ENCODE measurements around the gene TMPRSS11D. TPM values are rescaled to one million over a fixed set of nuclear protein-coding genes. Genes with fewer than 3 reads are reported as not detected.

Gene TMPRSS11D
- total and polyA plus RNA-seq, 2 experiments from 2014 or later, result not detected

DNA sequence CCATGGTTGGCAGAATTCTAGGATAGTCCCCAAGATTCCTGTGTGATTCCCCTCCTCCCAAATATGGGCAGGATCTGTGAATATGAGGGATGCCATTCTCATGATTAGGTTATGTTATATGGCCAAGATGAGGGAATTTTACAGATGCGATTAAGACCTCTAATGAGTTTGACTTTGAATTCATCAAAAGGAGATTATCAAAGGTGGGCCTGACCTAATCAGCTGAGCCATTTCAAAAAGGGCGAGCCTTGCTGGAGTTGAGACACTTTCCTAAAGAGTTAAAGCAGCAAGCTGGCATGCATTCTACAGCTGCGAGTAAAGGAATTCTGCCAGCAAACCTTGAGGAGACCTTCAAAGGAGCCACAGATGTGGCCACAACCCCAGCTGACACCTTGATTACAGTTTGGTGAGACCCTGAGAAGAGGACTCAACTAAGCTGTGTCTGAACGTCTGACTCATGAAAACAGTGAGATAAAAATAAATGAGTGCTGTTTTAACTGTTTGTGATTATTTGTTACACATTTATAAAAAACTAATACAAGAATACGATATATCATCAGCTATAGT is 31.7 kb upstream of the TMPRSS11D start:
- in situ Hi-C loops (cut with MboI), result no loop called here
- 57 to 58% methylated on average over 5 of the region's 5 CpGs for WGBS, 2 experiments (ENCODE audit: low coverage in 1 of 2, low lambda C conversion rate in 2 of 2, missing lambda C conversion rate in 2 of 2)
- H3F3A ChIP-seq (ENCODE audit: insufficient read depth), result no peaks in the 10 kb centered on the region

DNA sequence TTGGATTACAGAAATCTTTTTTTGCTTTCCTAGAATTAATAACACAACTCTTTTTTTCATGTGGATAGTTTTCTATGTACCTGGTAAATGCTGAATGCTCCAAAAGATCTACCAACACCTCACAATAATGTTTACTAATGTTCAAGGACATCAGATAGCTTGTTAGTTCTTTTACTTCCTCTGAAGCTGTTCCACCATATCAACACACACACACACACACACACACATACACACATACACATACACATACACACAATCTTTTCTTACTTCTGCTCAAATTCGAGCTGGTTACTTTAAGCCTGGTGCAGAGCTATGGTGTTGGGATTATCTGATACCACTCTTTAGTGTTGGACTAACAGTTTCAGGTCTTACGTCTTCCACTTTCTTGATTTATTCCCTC is 28.3 kb upstream of the TMPRSS11D start:
- Histone ChIP-seq H3K9me3 (ENCODE audit: low read depth) (no peaks in the 10 kb centered on the region), H3F3A (ENCODE audit: insufficient read depth) (no peaks in the 10 kb centered on the region), H3K79me2 (ENCODE audit: insufficient read depth) (no peaks in the 10 kb centered on the region), H3K4me2 (ENCODE audit: unreplicated experiment) (no peak overlapping the region), H3K27ac (no peak overlapping the region), H3K4me3 (no peak overlapping the region), H3K9ac (no peak overlapping the region), H3K27me3 (replicated peaks; ENCODE audit: insufficient read depth) (no peaks in the 10 kb centered on the region), H3K9me2 (ENCODE audit: insufficient read depth) (no peaks in the 10 kb centered on the region), H3K4me1 (ENCODE audit: insufficient read depth) (peaks cover 5% of the 10 kb centered on the region; the same call in 1 of the 2 replicates), H4K20me1 (ENCODE audit: insufficient read depth) (no peaks in the 10 kb centered on the region), H2AFZ (no peak overlapping the region), H3K36me3 (ENCODE audit: low read depth) (no peaks in the 10 kb centered on the region)
- DNase-seq, result no peak
- WGBS, 2 experiments (ENCODE audit: low coverage in 1 of 2, low lambda C conversion rate in 2 of 2, missing lambda C conversion rate in 2 of 2), result 82 to 88% methylated on average over 2 of the region's 2 CpGs
- TF ChIP-seq EZH2 (IDR thresholded peaks at IDR 0.05; ENCODE audit: insufficient read depth, poor library complexity, severe bottlenecking), result no peak
- TF ChIP-seq EZH2phosphoT487 (IDR thresholded peaks at IDR 0.05; ENCODE audit: insufficient read depth, low read depth), result no peak
- in situ Hi-C loops (cut with MboI), result no loop called here

More for the DNA sequence above, 31.7 kb upstream of the TMPRSS11D start:
- Histone ChIP-seq H3K36me3 (ENCODE audit: low read depth) (no peaks in the 10 kb centered on the region), H3K9me2 (ENCODE audit: insufficient read depth) (no peaks in the 10 kb centered on the region), H3K4me2 (ENCODE audit: unreplicated experiment) (no peak overlapping the region), H3K27ac (no peak overlapping the region), H3K4me1 (ENCODE audit: insufficient read depth) (no peaks in the 10 kb centered on the region), H3K4me3 (no peak overlapping the region), H2AFZ (no peak overlapping the region), H3K27me3 (replicated peaks; ENCODE audit: insufficient read depth) (no peaks in the 10 kb centered on the region), H3K79me2 (ENCODE audit: insufficient read depth) (no peaks in the 10 kb centered on the region), H3K9me3 (ENCODE audit: low read depth) (no peaks in the 10 kb centered on the region), H4K20me1 (ENCODE audit: insufficient read depth) (no peaks in the 10 kb centered on the region), H3K9ac (no peak overlapping the region)
- no peak for DNase-seq
- TF ChIP-seq EZH2phosphoT487 (IDR thresholded peaks at IDR 0.05; ENCODE audit: insufficient read depth, low read depth), result no peak
- no peak for TF ChIP-seq EZH2 (IDR thresholded peaks at IDR 0.05; ENCODE audit: insufficient read depth, poor library complexity, severe bottlenecking)

DNA sequence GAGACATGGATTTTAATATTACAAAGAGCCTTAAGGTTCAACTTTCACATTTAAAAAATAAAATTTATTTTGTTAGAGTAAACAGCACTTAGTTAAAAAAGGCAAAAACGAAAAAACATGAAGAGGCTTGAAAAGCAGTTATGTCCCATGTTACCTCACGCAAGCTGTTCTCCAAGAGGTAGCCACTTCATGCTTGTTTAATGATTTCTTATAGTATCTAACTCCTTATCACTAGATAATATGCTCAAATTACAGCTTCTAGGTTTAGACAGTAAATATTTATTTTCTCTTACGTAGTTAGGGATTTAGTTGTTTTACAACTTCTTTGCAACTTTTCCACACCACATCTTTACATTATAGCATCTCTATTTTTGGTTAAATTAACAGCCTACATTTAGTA is 27.8 kb upstream of the TMPRSS11D start:
- Histone ChIP-seq H3K27ac (no peak overlapping the region), H3K79me2 (ENCODE audit: insufficient read depth) (no peaks in the 10 kb centered on the region), H3K9ac (no peak overlapping the region), H3F3A (ENCODE audit: insufficient read depth) (no peaks in the 10 kb centered on the region), H3K9me3 (ENCODE audit: low read depth) (no peaks in the 10 kb centered on the region), H3K4me1 (ENCODE audit: insufficient read depth) (peaks cover 5% of the 10 kb centered on the region; the same call in 1 of the 2 replicates), H3K4me2 (ENCODE audit: unreplicated experiment) (no peak overlapping the region), H3K27me3 (replicated peaks; ENCODE audit: insufficient read depth) (no peaks in the 10 kb centered on the region), H3K9me2 (ENCODE audit: insufficient read depth) (no peaks in the 10 kb centered on the region), H3K4me3 (no peak overlapping the region), H2AFZ (0 out of 2 replicates have a peak overlapping the region, but pooled peaks have one; percentile 34), H3K36me3 (ENCODE audit: low read depth) (no peaks in the 10 kb centered on the region), H4K20me1 (ENCODE audit: insufficient read depth) (no peaks in the 10 kb centered on the region)
- TF ChIP-seq EZH2phosphoT487 (IDR thresholded peaks at IDR 0.05; ENCODE audit: insufficient read depth, low read depth) (no peak), EZH2 (IDR thresholded peaks at IDR 0.05; ENCODE audit: insufficient read depth, poor library complexity, severe bottlenecking) (no peak)
- WGBS, 2 experiments (ENCODE audit: low coverage in 1 of 2, low lambda C conversion rate in 2 of 2, missing lambda C conversion rate in 2 of 2), result 79 to 83% methylated on average over 3 of the region's 3 CpGs
- in situ Hi-C loops (cut with MboI), result no loop called here
- DNase-seq, result no peak

DNA sequence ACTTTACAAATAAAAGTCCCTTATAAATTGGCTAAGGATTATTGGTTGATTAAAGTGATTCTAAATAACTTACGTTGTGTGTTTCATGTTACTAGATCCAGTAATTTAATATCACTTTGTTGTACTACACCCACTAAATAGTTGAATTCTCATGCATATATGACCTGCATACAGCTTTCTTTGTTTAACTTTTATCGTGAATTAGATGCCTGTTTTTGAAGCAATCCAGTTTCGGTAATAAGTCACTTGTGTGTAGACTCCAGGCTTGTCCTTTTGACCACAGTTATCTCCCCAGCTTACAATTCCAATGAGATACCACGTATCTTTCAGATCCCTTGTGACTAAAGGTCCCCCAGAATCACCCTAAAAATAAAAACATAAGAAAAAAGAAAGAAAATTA is 27.3 kb upstream of the TMPRSS11D start:
- WGBS, 2 experiments (ENCODE audit: low coverage in 1 of 2, low lambda C conversion rate in 2 of 2, missing lambda C conversion rate in 2 of 2), result 85 to 89% methylated on average over 4 of the region's 4 CpGs

More for the DNA sequence above, 27.3 kb upstream of the TMPRSS11D start:
- Histone ChIP-seq H3F3A (ENCODE audit: insufficient read depth) (no peaks in the 10 kb centered on the region), H3K79me2 (ENCODE audit: insufficient read depth) (no peaks in the 10 kb centered on the region), H4K20me1 (ENCODE audit: insufficient read depth) (no peaks in the 10 kb centered on the region), H3K27me3 (replicated peaks; ENCODE audit: insufficient read depth) (no peaks in the 10 kb centered on the region), H3K4me3 (no peak overlapping the region), H3K9me3 (ENCODE audit: low read depth) (no peaks in the 10 kb centered on the region), H3K4me1 (ENCODE audit: insufficient read depth) (peaks cover 5% of the 10 kb centered on the region; the same call in 1 of the 2 replicates), H3K36me3 (ENCODE audit: low read depth) (no peaks in the 10 kb centered on the region), H3K27ac (no peak overlapping the region), H3K9me2 (ENCODE audit: insufficient read depth) (no peaks in the 10 kb centered on the region), H2AFZ (peak overlapping the region; percentile 34; the same call in 1 of the 2 replicates), H3K4me2 (ENCODE audit: unreplicated experiment) (no peak overlapping the region), H3K9ac (no peak overlapping the region)
- in situ Hi-C loops (cut with MboI), result no loop called here
- no peak for TF ChIP-seq EZH2phosphoT487 (IDR thresholded peaks at IDR 0.05; ENCODE audit: insufficient read depth, low read depth)
- TF ChIP-seq EZH2 (IDR thresholded peaks at IDR 0.05; ENCODE audit: insufficient read depth, poor library complexity, severe bottlenecking), result no peak
- DNase-seq, result no peak
